ES-I3 (cell line): ENCODE data around the gene SLC9C2.
"Not testable (repeated sequence)": the region's sequence is repeated elsewhere in the genome, so short reads cannot be mapped to it uniquely, and the experiment has no call there.

Experiments used
- H3K36me3 ChIP-seq: 2 replicates; pipeline ENCODE4 v1.6.1; 2013; ENCODE audit warnings: mild to moderate bottlenecking, low read length, control low read depth, moderate library complexity; ENCODE audit not compliant: insufficient read depth
- H3K4me1 ChIP-seq: 2 replicates; pipeline ENCODE4 v1.6.1; 2013; ENCODE audit warnings: mild to moderate bottlenecking, control low read depth, low read length; ENCODE audit not compliant: insufficient read depth
- H3K9ac ChIP-seq: 2 replicates; pipeline ENCODE4 v1.6.1; 2013; ENCODE audit warnings: low read depth, mild to moderate bottlenecking, low read length, moderate library complexity
- H3K9me3 ChIP-seq: 2 replicates; pipeline ENCODE4 v1.6.1; 2013; ENCODE audit warnings: mild to moderate bottlenecking, low read length, moderate library complexity; ENCODE audit not compliant: control insufficient read depth, insufficient read depth

SLC9C2 gene, protein sequence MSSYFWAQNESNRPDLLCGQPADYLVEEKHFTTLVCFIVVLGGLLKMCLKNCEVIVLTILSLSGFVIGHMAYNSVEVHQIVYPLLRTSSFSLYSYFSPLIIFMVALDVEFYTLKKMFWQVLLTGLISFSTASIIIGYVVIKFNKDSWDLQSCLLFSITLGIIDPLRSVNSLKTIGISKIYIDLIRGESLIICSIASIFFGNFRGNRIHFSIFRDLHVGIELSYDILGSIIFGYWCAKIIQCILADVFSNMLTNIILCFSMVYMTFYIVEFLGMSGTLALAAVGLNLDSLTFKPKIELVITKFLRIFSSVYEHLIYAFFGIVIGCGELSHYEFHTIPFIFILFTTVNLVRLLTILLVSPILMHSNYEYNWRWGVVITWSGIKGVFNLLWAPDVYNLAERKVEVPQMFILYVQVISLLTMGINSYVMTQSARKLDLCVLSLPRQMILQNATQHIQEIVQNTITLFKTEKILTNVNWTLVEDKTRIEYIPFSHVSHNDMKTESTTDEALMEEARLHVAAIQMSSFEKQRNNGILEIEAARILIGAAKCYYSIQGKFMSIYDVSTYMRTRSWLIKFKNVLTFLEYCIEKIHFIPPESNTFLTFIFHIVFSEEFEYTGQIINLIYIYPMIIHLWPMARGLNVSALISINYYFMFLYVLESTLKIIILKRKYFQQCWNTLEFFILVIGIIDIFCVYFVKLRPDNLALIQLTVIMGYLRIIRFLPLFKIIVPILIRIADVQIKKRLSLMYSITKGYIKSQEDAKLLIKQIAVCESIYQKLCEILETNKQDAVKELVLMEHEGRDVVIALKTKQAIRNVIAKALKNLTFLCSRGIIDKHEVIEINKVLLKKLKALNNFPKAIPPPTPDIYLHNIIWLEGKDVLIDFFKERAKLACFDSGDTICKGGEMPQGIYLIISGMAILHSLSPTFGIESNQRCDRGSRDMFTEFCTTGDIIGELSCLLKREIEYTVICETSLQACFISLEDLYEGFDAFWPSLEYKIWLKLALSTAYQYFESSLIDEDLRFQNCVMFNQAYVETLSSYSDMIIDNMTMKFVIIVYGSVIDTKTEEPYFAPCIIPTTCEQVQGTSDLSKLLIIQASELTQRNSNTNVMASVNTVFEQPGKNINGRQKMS

DNA sequence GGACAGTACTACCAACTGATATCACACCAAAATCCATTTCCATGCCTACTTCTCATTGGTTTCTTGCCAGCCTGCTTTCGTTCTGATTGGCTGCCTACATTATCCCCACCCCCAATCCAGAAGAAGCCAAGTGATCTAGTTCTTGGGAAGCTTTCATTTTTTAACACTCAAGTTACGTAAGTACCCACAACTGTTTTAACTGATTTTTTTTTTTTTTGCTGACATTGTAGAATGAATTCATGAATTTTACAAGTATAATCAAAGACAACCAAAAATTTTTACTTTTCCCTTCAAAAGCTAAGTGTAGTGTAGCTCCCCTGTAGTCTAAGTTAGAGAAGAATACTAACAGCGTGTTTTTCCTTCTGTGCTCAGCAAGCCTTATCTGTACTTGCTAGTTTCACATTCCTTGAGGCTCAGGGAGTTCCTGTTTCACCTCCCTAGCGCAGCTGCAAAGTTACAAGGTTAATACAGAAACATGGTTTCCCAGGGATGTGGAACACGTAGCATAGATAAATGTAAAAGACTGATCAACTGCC is at the start of gene SLC9C2:
Gene SLC9C2 (minus strand): TSS at position 17 of the 536 bp plus-strand sequence. CDS start 1,296 bp downstream, outside the sequence.
- Histone ChIP-seq H3K36me3 (no peaks in the 10 kb centered on the region; the same call in 1 of the 2 replicates), H3K9ac (no peak within 1 kb of the TSS), H3K9me3 (no peaks in the 10 kb centered on the region), H3K4me1 (no peaks in the 10 kb centered on the region)

DNA sequence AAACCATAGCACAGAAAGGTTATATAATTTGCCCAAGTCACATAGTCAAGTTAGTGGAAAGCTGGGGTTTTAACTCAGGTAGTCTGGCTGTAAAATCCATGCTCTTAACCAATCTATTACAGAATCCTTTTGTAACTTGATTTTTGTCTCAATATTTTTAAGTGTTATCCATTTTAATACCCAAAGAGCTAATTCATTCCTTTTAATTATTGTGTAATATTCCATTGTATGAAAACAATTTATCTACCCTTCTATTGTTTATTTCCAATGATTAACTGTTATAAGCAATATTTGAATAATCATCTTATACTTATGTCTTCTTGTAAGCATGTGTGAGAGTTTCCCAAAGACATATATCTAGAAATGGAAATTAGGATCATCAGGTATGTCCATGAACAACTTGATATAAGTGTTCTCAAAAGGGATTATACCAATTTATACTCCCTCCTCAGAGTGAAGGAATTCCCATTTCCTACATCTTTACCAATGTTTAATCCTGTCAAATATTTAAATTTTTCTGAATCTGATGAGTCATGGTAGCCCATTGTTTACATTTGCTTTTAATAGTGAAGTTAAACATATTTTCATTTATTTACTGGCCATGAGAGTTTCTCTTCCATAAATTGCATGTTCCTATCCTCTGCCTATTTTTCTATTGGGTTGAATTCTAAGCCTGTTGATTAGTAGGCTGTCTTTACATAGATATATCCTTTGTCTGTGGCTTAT is 46.2 kb upstream of the SLC9C2 start:
- Histone ChIP-seq H3K9ac (no peak overlapping the region), H3K4me1 (no peaks in the 10 kb centered on the region), H3K36me3 (no peaks in the 10 kb centered on the region), H3K9me3 (no peaks in the 10 kb centered on the region)

DNA sequence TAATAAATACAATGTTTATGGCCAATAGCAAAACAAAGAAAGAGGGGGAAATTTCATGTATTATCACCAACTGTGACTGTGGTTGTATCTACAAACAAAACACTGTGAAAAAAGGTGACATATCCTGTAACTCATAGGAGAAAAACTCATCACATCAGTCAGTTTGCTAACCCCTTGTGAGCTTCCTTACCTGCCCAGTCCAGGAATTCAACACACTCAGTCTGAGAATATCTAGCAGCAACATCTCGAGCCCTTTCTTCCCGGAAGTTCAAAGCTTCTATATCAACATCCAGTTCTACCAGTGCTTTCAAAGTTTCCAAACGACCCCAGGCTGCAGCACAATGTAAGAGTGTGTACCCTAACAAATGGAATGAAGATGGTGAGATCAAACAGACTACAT is 43.8 kb upstream of the SLC9C2 start:
- Histone ChIP-seq H3K9me3 (peaks cover 3% of the 10 kb centered on the region; the same call in 1 of the 2 replicates), H3K9ac (no peak overlapping the region), H3K36me3 (no peaks in the 10 kb centered on the region), H3K4me1 (no peaks in the 10 kb centered on the region)

DNA sequence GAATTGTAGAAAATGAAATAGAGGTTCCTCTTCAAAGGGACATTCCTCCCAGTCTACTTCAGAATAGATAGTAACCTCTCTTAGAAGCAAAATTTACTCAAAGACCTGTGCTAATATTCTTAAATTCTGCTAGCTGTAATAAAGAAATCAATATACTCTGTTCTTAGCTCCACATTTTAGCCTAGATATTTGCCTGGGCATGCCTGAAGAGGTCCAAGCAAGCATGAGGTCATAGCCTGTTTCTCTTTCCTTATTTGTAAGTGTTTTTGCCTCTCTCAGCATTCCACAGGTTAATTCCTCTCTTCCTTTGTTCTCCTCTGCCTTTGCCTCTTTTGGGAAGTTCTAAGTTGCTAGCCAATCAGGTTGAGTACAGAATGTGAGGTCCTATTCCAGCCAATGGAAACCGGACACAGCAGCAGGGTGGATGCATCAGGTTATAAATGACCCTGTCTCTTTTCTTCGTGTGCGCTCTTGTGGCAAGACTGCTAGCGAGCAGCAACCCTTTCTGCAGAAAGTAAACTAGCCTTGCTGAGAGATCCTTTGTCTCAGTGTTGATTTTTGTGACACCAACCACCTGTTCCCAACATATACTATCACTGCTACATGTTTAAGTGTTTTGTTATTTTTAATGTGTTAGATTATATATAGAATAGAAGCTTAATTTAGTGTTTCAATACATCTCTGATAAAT is 39.7 kb upstream of the SLC9C2 start:
- H3K9me3 ChIP-seq = peaks cover 14% of the 10 kb centered on the region
- not testable (repeated sequence) for H3K36me3 ChIP-seq, H3K4me1 ChIP-seq, H3K9ac ChIP-seq

DNA sequence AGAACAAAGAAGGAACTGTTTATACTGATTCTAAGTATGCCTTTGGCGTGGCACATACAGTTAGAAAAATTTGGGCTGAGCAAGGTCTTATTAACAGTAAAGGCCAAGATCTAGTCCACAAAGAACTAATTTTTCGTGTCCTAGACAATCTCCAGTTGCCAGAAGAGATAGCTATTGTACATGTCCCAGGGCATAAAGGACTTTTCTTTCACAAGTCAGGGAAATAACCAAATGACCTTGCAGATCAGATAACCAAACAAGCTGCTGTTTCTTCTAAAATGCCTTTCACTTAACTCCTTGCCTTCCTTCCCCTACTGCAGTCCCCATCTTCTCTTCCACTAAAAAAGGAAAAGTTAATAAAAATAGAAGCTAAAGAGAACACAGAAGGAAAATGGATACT is 36.2 kb upstream of the SLC9C2 start:
- H3K9ac ChIP-seq = no peak overlapping the region

DNA sequence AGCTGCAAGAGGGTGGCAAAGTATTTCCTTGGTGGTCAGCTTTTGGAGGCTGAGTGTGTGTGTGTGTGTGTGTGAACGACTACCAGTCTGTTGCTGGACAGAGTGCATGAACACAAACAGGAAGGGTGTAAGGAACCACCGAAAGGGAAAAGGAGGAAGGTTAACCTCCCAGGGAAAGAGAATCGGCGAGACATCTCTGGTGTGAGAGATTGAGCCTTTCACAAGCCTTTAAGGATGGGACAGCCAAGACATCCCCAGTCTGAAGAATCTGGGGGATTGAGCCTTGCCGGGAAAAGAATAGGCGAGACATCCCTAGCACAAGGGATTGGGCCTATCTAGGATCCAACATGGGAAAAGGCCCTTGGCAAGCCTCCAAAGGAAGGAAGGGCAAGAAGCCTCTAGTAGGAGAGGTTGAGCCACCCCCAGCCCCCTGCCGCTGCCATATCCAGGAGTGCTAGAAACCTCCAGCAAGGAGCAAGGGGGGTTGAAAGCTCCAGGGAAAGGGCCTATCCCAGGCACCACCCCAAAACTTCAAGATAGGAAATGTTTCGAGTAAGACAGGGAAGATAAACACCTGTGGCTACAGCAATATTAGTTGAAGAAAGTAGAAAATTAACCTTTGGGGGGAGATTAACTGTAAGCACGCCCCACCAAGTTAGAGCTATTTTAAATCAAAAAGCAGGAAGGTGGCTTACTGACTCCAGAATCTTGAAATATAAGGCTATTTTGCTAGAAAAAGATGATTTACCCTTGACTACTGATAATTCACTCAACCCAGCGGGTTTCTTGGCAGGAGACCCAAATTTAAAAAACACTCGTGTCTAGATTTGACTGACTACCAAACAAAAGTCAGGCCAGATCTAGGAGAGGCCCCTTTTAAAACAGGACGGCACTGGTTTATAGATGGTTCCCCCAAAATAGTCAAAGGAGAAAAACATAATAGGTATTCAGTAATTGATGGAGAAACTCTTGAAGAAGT is 35.5 kb upstream of the SLC9C2 start:
- Histone ChIP-seq H3K4me1 (no peaks in the 10 kb centered on the region), H3K9ac (no peak overlapping the region), H3K36me3 (no peaks in the 10 kb centered on the region), H3K9me3 (peaks cover 18% of the 10 kb centered on the region)

More for the DNA sequence above, 36.2 kb upstream of the SLC9C2 start:
- Histone ChIP-seq H3K4me1 (no peaks in the 10 kb centered on the region), H3K9me3 (peaks cover 18% of the 10 kb centered on the region), H3K36me3 (no peaks in the 10 kb centered on the region)

DNA sequence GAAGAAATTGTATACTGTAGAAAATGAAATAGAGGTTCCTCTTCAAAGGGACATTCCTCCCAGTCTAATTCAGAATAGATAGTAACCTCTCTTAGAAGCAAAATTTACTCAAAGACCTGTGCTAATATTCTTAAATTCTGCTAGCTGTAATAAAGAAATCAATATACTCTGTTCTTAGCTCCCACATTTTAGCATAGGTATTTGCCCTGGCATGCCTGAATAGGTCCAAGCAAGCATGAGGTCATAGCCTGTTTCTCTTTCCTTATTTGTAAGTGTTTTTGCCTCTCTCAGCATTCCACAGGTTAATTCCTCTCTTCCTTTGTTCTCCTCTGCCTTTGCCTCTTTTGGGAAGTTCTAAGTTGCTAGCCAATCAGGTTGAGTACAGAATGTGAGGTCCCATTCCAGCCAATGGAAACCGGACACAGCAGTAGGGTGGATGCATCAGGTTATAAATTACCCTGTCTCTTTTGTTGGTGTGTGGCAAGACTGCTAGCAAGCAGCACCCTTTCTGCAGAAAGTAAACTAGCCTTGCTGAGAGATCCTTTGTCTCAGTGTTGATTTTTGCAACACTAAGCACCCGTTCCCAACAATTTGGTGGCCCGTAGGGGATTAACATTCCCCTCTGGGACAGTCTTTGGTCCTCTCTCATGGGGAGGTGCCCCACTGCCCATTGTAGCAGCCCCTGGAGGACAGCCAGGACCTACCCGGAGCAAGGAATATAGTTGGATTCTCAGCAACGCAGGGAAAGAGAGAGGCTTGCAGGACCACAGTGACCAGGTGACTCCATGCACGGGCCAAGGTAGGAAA is 34.6 kb upstream of the SLC9C2 start:
- not testable (repeated sequence) for H3K36me3 ChIP-seq, H3K4me1 ChIP-seq, H3K9ac ChIP-seq
- H3K9me3 ChIP-seq = peaks cover 16% of the 10 kb centered on the region

DNA sequence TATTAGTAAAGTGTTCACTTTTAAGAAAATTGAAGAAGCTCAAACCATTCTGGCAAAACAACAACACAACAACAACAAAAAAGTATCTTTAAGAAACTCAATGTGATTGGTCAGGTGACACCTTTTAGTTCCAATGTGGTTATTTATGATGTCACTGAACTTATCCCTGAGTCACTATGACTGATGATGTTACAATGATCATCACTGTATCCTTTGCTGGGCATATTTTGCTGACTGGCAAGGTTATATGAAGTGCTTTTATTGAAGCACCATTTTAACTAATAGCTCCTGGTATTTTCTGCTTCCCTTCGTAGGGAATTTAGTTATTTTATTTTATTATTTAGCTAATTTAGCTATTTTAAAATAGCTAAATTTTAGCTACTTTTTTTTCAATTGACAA is 32.2 kb upstream of the SLC9C2 start, which contains the start of gene TEX50:
Gene TEX50 (plus strand): TSS at position 223 of the 400 bp plus-strand sequence. CDS start 184 bp downstream, outside the sequence.
- Histone ChIP-seq H3K36me3 (no peaks in the 10 kb centered on the region), H3K9me3 (peaks cover 16% of the 10 kb centered on the region), H3K9ac (no peak within 1 kb of the TSS), H3K4me1 (no peaks in the 10 kb centered on the region)

DNA sequence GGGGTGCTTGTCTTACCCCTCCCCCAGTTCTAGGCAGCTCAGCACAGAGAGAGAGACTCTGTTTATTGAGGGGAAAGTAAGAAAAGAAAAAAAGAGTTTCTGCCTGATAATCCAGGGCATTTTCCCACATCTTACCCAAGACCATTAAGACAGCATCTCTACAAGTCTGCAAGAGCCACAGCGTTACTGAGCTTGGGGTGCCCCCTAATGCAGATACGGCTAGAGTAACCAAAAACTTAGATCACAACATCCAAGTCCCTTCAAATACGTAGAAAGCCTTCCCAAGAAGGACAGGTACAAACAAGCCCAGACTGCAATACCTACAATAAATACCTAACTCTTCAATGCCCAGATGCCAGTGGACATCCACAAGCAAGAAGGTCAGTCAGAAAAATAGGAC is 26.0 kb upstream of the SLC9C2 start:
- H3K4me1 ChIP-seq = no peaks in the 10 kb centered on the region
- no peaks in the 10 kb centered on the region for H3K9me3 ChIP-seq
- H3K36me3 ChIP-seq = no peaks in the 10 kb centered on the region
- H3K9ac ChIP-seq = no peak overlapping the region

DNA sequence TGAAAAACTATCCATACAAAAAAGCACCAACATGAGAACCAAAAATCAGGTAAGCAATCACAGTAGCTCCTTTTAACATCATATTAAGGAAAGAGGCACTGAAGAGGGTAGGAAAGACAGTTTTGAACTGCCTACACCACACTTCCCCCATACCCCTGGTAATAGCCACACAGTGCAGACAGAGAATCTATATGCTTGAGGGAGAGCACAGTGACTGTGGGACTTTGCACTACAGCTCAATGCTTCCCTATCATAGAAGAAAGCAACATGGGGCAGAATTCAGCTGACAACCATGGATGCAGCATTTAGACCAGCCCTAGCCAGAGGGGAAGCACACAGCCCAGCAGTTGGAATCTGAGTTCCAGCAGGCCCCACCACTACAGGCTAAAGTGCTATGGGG is 24.4 kb upstream of the SLC9C2 start:
- no peak overlapping the region for H3K9ac ChIP-seq
- no peaks in the 10 kb centered on the region for H3K4me1 ChIP-seq
- H3K9me3 ChIP-seq = no peaks in the 10 kb centered on the region
- no peaks in the 10 kb centered on the region for H3K36me3 ChIP-seq

DNA sequence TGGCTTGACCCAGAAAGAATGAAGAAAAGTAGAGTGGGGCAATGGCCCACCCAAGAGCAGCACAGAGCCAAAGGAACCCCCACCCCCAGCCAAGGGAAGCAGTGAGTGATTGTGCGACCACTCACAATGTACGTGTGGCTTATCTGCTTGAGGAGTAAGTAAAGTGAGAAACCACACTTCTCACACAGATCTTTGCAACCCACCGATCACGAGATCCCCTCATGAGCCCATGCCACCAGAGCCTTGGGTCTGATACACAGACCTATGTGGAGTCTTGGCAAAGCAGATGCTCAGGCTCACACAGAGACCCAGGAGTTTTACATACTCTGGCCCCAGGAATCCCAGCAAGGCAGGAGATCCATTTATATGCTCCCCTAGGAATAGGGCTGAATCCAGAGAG is 14.0 kb upstream of the SLC9C2 start:
- Histone ChIP-seq H3K4me1 (no peaks in the 10 kb centered on the region), H3K36me3 (no peaks in the 10 kb centered on the region), H3K9ac (no peak overlapping the region), H3K9me3 (no peaks in the 10 kb centered on the region; the same call in 1 of the 2 replicates)

DNA sequence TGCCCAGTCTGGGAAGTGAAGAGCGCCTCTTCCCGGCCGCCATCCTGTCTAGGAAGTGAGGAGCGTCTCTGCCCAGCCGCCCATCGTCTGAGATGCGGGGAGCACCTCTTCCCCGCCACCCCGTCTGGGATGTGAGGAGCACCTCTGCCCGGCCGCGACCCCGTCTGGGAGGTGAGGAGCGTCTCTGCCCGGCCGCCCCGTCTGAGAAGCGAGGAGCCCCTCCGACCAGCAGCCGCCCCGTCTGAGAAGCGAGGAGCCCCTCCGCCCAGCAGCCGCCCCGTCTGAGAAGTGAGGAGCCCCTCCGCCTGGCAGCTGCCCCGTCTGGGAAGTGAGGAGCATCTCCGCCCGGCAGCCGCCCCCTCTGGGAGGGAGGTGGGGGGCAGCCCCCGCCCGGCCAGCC is 10.2 kb upstream of the SLC9C2 start:
- H3K36me3 ChIP-seq, H3K9ac ChIP-seq, H3K4me1 ChIP-seq: not testable (repeated sequence)

More for the DNA sequence above, 10.2 kb upstream of the SLC9C2 start:
- not testable (repeated sequence) for H3K9me3 ChIP-seq
